H1 (cell line): ENCODE results near the gene EYA2. TPM values are rescaled to one million over a fixed set of nuclear protein-coding genes. Genes with fewer than 3 reads are reported as not detected.

Source experiments
- CBX8 ChIP-seq: fragments of 300-800, 300-1000 bp; sonication (generic); IDR thresholded peaks from 2 replicates; pipeline ENCODE4 v1.7.1; 2016; ENCODE audit warnings: low read depth, low read length, borderline replicate concordance
- CTCF ChIP-seq, 3 experiments: IDR thresholded peaks; 1 replicate in 2 of 3; 2 replicates in 1 of 3; pipeline versions ENCODE4 v1.5.1 to v1.6.1; 2011; ENCODE audit warnings: low read length in 3 of 3, mild to moderate bottlenecking in 3 of 3, inconsistent platforms in 2 of 3, low read depth in 1 of 3, moderate library complexity in 1 of 3; ENCODE audit not compliant: insufficient read depth in 1 of 3; ENCODE audit errors: control extremely low read depth in 1 of 3
- FOSL1 ChIP-seq: IDR thresholded peaks from 2 replicates; pipeline ENCODE4 v1.6.1; 2011; ENCODE audit warnings: mild to moderate bottlenecking, low read depth, low read length, moderate library complexity; ENCODE audit not compliant: insufficient read depth
- MAX ChIP-seq: IDR thresholded peaks from 2 replicates; pipeline ENCODE4 v1.6.1; 2012; ENCODE audit warnings: inconsistent platforms
- polyA plus RNA-seq, 7 experiments: library from polyadenylated mRNA; depleted of rRNA in 3 of 7; stranded (reverse) in 5 of 7; unstranded in 2 of 7; fragments of >200 nt in 5 of 7; fragments of 200-250 nt in 2 of 7; gene quantifications; 1 replicate in 5 of 7; 2 replicates in 1 of 7; 4 replicates in 1 of 7; pipeline versions ENCODE4 v1.2.1 to v1.2.3, GENCODE V29; 2011 to 2013; ENCODE audit warnings: missing spikeins in 2 of 7, mixed read lengths in 2 of 7
- total RNA-seq: library from RNA; stranded (reverse); fragmentation: NEBNext Ultra II Directional; extraction: Animal tissue kit (Norgen Biotek cat#: 25700); gene quantifications from 2 replicates; pipeline ENCODE4 v1.2.1, GENCODE V29; 2021

Gene EYA2
- total and polyA plus RNA-seq, 2 of the 8 experiments (the other 6 are each of a cell fraction or from before 2014, with no cell fraction given) = 1.6 to 1.7 TPM

- TF ChIP-seq FOSL1 (no peak), CTCF (IDR thresholded peaks at IDR 0.05; ENCODE audit: control extremely low read depth in 1 of 3, insufficient read depth in 1 of 3, low read depth in 1 of 3, low read length in 3 of 3) (no peak), MAX (no peak), CBX8 (no peak)
Measured at GRCh38 chr20:47075263-47075662, 180.6 kb downstream of the EYA2 start (continued).
